Stimulated activated CD4-positive, alpha-beta T cell treated with anti-CD3 and anti-CD28 coated beads, Interleukin-15, amount 100 ng/mL, for 24 hours (primary cell): ENCODE measurements around the gene PTPMT1.
A peak's percentile ranks its signal among the peaks of the same experiment; 100 is the strongest.

Experiments used
- DNase-seq: peaks from one replicate; pipeline ENCODE4 v3.0.0-alpha.2; 2020

Gene PTPMT1

DNA sequence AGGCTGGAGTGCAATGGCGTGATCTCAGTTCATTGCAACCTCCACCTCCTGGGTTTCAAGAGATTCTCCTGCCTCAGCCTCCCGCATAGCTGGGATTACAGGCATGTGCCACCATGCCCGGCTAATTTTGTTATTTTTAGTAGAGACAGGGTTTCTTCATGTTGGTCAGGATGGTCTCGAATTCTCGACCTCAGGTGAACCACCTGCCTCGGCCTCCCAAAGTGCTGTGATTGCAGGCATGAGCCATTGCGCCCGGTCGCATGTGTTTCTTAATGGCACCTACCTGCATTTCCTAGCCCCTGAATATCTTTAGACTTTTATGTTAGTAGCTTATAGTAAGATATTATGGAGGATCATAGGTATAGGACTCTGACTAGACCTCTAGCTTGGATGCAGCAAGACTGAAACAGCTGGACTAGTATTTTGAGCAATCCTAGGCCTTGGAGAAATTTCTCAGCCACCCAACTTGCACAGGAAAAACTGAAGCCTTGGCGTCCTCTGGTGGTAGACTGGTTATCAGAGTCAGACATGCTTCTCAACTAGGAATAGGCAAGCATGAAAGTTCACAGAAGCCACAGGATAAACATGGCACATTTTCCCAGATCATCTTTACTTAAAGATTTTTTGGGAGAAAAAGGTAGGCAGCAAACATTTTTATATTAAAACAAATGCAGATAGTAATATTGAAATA lies 51.5 kb downstream of the PTPMT1 start:
- DNase-seq: peak; percentile 19

DNA sequence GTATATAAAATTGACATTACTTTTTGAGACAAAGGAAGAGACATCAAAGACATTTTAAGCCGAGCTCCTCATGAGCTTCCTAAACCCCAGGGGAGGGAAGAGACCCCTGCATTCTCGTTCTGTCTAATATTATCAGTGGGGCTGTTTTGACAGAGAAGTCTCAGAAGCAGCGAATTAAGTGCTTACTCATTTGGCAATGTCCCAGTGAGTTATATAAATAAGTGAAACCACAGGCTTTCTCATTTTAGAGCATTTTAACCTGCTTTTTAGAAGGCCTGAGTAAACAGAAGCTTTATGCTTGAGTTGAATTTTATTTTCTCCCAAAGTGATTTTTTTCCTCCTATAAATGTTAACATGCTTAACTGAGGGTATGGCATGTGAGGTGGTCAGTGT lies 52.0 kb downstream of the PTPMT1 start:
- no peak for DNase-seq

- DNase-seq: no peak
Observed at GRCh38 chr11:47620836-47621378, 55.5 kb downstream of the PTPMT1 start.
